ENCODE measurements around the gene APOL1. TPM values are rescaled to one million over a fixed set of nuclear protein-coding genes. Genes with fewer than 3 reads are reported as not detected.

The APOL1 gene
- total RNA-seq, 1 donor from 2014 or later = 30.1 TPM

DNA sequence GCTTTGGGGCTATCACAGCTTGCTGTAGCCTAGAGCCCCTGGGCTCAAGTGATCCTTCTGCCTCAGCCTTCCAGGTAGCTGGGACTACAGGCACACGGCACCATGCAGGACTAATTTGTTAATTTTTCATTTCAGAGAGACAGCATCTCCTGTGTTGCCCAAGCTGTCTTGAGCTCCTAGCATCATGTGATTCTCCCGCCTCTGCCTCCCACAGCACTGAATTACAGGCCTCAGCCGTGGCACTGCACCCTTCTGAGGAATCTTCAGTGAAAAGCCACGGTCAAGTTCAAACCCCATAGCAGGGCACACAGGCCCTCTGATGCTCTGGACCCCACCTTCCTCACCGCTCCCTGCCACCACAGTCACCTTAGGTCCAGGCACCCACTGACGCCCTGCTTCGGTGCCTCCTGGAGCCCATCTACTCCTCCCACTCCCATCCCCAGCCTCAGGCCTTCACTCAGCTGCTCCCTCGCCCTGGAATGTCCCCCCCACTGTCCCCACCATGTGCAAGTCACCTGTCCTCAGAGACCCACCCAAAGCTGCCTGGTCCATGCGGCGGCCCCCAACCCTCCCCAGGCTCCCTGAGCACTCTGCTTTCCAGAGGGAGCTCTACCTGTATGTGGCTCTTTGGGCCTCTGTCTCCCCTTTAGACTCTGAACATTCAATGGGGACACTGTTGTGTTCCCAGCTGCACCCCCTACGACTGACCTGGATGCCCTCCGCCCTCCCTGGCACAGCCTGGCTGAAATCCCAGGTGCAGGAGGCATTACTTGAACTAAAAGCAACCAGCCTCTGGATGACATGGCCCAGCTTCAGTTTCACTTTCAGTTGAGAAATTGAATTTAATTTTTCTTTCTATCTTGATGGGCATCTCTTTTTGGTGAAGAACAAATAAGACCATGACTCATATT, 15.2 kb upstream of the APOL1 start:
- H3K9me3 ChIP-seq = no peaks in the 10 kb centered on the region
- no peaks in the 10 kb centered on the region for H3K27me3 ChIP-seq
- H3K4me1 ChIP-seq = peaks cover 6 to 26% of the 10 kb centered on the region in 2 donors
- intact Hi-C loops (cut with DNase I) = loop anchor here (2.0 to 5.0 kb wide), 2 partner anchors 40 to 81 kb away; no protein-coding TSS in a partner anchor
- H3K4me3 ChIP-seq = peak overlapping the region; percentile 70 to 81
- H3K36me3 ChIP-seq = peaks cover 6 to 8% of the 10 kb centered on the region in 2 donors
- TF ChIP-seq, protein P1, sequence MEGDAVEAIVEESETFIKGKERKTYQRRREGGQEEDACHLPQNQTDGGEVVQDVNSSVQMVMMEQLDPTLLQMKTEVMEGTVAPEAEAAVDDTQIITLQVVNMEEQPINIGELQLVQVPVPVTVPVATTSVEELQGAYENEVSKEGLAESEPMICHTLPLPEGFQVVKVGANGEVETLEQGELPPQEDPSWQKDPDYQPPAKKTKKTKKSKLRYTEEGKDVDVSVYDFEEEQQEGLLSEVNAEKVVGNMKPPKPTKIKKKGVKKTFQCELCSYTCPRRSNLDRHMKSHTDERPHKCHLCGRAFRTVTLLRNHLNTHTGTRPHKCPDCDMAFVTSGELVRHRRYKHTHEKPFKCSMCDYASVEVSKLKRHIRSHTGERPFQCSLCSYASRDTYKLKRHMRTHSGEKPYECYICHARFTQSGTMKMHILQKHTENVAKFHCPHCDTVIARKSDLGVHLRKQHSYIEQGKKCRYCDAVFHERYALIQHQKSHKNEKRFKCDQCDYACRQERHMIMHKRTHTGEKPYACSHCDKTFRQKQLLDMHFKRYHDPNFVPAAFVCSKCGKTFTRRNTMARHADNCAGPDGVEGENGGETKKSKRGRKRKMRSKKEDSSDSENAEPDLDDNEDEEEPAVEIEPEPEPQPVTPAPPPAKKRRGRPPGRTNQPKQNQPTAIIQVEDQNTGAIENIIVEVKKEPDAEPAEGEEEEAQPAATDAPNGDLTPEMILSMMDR (IDR thresholded peaks at IDR 0.05) = no peak
- DNase-seq (ENCODE audit: low spot score in 2 of 2) = no peak
- H3K27ac ChIP-seq = peak overlapping the region; percentile 86 to 90

DNA sequence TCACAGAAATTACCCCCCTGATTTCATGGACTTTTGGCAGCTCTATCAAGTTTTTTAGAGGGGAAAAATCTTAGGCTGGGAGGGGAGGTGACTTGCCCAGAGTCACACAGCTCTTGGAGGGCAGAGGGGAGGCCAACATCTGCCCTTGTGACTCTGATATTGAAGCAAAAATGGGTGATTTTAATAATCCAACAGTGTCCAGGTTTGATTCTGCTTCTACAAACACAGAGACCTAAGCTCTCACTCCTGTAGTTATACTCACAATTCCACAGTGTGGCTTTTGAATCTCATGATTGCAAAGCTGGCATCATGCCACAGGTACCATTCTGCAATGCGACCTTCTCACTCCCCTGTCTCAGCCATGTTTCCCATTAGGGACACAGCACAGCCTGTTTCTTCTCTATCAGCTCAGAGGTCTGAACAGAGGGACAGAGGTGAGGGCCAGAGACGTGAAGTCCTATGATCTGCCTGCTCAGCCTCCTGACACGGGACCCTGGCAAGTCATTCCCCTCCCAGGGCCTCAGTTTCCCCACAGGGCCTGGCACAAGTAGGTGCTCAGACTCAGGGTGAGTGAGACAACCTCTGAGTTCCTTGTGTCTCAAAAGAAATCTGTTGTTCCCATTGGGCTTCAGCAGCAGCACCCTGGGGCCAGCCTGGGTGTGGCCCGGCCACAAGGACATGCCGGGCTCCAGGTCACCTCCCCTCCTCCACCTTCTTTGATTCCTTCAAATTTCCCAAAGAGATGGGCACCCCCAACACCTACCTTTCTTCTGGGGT, 14.4 kb upstream of the APOL1 start:
- no peak for DNase-seq (ENCODE audit: low spot score in 2 of 2)

DNA sequence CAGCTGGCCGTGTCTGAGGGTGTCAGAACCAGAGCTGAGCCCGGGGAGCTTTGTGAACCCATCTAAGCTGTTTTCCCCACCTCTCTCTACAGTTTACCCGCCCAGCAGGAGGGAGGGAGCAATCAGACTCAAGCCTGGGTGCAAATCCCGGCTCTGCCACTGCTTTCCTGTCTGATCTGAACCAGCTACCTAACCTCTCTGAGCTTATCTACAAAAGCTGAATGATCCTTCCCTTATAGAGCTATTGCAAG, 13.9 kb upstream of the APOL1 start:
- peaks cover 8 to 32% of the 10 kb centered on the region in 2 donors for H3K4me1 ChIP-seq
- intact Hi-C loops (cut with DNase I) = loop anchor here (1.0 to 5.0 kb wide), 3 partner anchors 14 to 82 kb away; partner anchors contain the start of gene APOL1
- DNase-seq (ENCODE audit: low spot score in 2 of 2) = no peak
- peak overlapping the region; percentile 86 to 90 for H3K27ac ChIP-seq
- no peaks in the 10 kb centered on the region for H3K9me3 ChIP-seq
- H3K4me3 ChIP-seq = peak overlapping the region; percentile 70 to 81
- H3K27me3 ChIP-seq = no peaks in the 10 kb centered on the region
- TF ChIP-seq, protein P1 (IDR thresholded peaks at IDR 0.05) = no peak
- H3K36me3 ChIP-seq = peaks cover 0 to 3% of the 10 kb centered on the region in 2 donors

More for the DNA sequence above, 14.4 kb upstream of the APOL1 start:
- Histone ChIP-seq H3K4me3 (peak overlapping the region; percentile 70 to 81), H3K9me3 (no peaks in the 10 kb centered on the region), H3K4me1 (peaks cover 6 to 27% of the 10 kb centered on the region in 2 donors), H3K27me3 (no peaks in the 10 kb centered on the region), H3K36me3 (peaks cover 0 to 3% of the 10 kb centered on the region in 2 donors), H3K27ac (peak overlapping the region; percentile 86 to 90)
- TF ChIP-seq, protein P1 (IDR thresholded peaks at IDR 0.05) = no peak
- intact Hi-C loops (cut with DNase I) = loop anchor here (1.0 to 5.0 kb wide), 3 partner anchors 15 to 82 kb away; partner anchors contain the start of gene APOL1

DNA sequence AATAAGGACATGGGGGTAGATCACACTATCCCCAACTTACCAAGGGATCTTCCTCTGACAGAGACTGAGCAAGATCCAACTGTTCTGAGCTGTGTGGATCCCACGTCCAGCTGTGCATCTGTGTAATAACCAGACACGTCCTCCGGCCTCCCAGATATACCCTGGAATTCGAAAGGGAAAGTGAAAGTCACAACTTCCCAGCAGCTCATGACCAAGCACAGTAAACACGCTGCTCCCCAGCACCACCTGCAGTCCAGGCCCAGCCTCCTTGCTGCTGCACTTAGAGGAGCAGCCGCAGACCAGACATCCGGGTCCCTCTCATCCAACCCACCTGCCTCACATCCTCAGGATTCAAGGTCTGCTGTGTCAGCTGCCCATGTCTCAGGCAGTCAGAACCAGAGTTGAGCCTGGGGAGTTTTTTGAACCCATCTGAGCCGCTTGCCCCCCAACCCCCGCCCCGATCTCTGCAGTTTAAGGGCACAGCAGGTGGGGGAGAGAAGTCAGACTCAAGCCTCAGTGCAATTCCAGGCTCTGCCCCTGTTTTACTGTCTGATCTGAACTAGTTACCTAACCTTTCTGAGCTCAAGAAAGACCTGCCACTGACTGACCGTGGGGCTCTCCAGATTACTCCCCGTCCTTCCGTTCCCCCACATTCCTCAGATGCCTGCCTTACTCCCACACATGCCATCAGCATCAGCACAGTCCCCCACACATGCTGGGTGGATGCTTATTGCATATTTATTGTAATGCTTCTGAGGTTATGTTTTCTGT, 13.3 kb upstream of the APOL1 start, which contains the start of gene APOL2:
Gene APOL2, minus strand, starts transcription at position 127 of the 771 bp plus-strand sequence. CDS start 6,365 bp downstream, outside the sequence.
- Histone ChIP-seq H3K27ac (peak within 1 kb of the TSS; percentile 86 to 90), H3K36me3 (peaks cover 0 to 3% of the 10 kb centered on the region in 2 donors), H3K4me3 (peak within 1 kb of the TSS; percentile 70 to 81), H3K4me1 (peaks cover 10 to 36% of the 10 kb centered on the region in 2 donors), H3K9me3 (no peaks in the 10 kb centered on the region), H3K27me3 (no peaks in the 10 kb centered on the region)
- intact Hi-C loops (cut with DNase I) = loop anchor here (1.0 to 5.0 kb wide), 3 partner anchors 14 to 83 kb away; partner anchors contain the start of gene APOL1
- TF ChIP-seq, protein P1 (IDR thresholded peaks at IDR 0.05) = peak; percentile 50 to 79 (median 71)
- DNase-seq (ENCODE audit: low spot score in 2 of 2) = peak; percentile 80 to 96

DNA sequence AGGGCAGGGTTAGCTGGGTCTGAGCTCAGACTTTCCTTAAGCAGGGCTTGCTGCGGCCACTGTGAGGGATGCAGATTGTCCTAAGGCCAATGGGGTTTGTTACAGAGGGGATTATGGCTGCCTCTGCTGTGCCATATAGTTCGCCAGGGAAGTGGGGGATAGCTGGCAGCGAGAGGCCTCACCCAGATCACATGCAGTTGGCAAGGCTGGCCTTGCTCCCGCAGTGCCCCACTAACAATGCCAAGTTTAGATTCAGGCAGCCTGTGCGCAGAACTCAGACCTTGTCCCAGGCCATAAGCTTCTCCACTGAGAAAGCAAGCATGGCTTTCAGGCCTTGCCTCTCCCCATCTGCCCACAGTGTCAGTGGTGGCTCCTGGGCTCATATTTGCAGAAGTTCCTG, 8.9 kb upstream of the APOL1 start:
- Histone ChIP-seq H3K36me3 (no peaks in the 10 kb centered on the region), H3K27me3 (no peaks in the 10 kb centered on the region), H3K4me3 (no peak overlapping the region), H3K4me1 (peaks cover 4 to 17% of the 10 kb centered on the region in 2 donors), H3K9me3 (peaks cover 0 to 2% of the 10 kb centered on the region in 2 donors), H3K27ac (peak overlapping the region; percentile 55 to 77)
- no peak for DNase-seq (ENCODE audit: low spot score in 2 of 2)
- TF ChIP-seq, protein P1 (IDR thresholded peaks at IDR 0.05) = no peak
- intact Hi-C loops (cut with DNase I) = no loop called here

All from ascending aorta (tissue), 2 donors.